HepG2 (cell line): ENCODE measurements around the gene ABTB2. TPM values are rescaled to one million over a fixed set of nuclear protein-coding genes. Genes with fewer than 3 reads are reported as not detected.

Experiments used
- ARNT2 ChIP-seq: sonication (generic); formaldehyde crosslinking; IDR thresholded peaks from 2 replicates; pipeline ENCODE4 v1.8.0; 2022; ENCODE audit warnings: mild to moderate bottlenecking, low read depth, missing genetic modification reagents, moderate library complexity
- CENPT ChIP-seq: sonication (generic); formaldehyde crosslinking; IDR thresholded peaks from 2 replicates; pipeline ENCODE4 v1.8.0; 2022; ENCODE audit warnings: low read depth, mild to moderate bottlenecking, moderate library complexity, missing genetic modification reagents
- EP300 ChIP-seq, 3 experiments: sonication (generic) in 1 of 3; formaldehyde crosslinking in 1 of 3; IDR thresholded peaks; 2 replicates each; pipeline versions ENCODE4 v1.5.1 to v1.6.1; 2011 to 2020; ENCODE audit warnings: low read depth in 2 of 3, low read length in 2 of 3, borderline replicate concordance in 1 of 3, improper control_type of control experiment in 1 of 3, mild to moderate bottlenecking in 1 of 3, missing genetic modification reagents in 1 of 3, moderate library complexity in 1 of 3
- GPN1 ChIP-seq: sonication (generic); formaldehyde crosslinking; IDR thresholded peaks from 2 replicates; pipeline ENCODE4 v1.5.1; 2020; ENCODE audit warnings: missing genetic modification reagents, borderline replicate concordance
- MED13 ChIP-seq: sonication (generic); formaldehyde crosslinking; IDR thresholded peaks from 2 replicates; pipeline ENCODE4 v1.5.0; 2020; ENCODE audit warnings: missing genetic modification reagents
- NFE2L1 ChIP-seq: sonication (generic); formaldehyde crosslinking; IDR thresholded peaks from 2 replicates; pipeline ENCODE4 v1.4.0; 2020; ENCODE audit warnings: missing genetic modification reagents, mild to moderate bottlenecking, borderline replicate concordance
- POLR2AphosphoS2 ChIP-seq: IDR thresholded peaks from 2 replicates; pipeline ENCODE4 v1.6.1; 2011; ENCODE audit warnings: low read depth, low read length, improper control_type of control experiment
- RXRA ChIP-seq: sonication (generic); formaldehyde crosslinking; IDR thresholded peaks from 2 replicates; pipeline ENCODE4 v1.5.1; 2020; ENCODE audit warnings: missing genetic modification reagents
- ZBTB3 ChIP-seq: sonication (generic); formaldehyde crosslinking; IDR thresholded peaks from 2 replicates; pipeline ENCODE4 v1.4.0; 2020; ENCODE audit warnings: low read depth, mild to moderate bottlenecking, moderate library complexity, missing genetic modification reagents, borderline replicate concordance
- ZBTB7A ChIP-seq: sonication (generic); formaldehyde crosslinking; IDR thresholded peaks from 2 replicates; pipeline ENCODE4 v1.8.0; 2022; ENCODE audit warnings: mild to moderate bottlenecking, missing genetic modification reagents
- ZNF318 ChIP-seq: sonication (generic); formaldehyde crosslinking; IDR thresholded peaks from 2 replicates; pipeline ENCODE4 v1.4.0; 2020; ENCODE audit warnings: mild to moderate bottlenecking, missing genetic modification reagents
- ZNF446 ChIP-seq: sonication (generic); formaldehyde crosslinking; IDR thresholded peaks from 2 replicates; pipeline ENCODE4 v1.5.0; 2020; ENCODE audit warnings: mild to moderate bottlenecking, missing genetic modification reagents
- ZNF563 ChIP-seq: sonication (generic); formaldehyde crosslinking; IDR thresholded peaks from 2 replicates; pipeline ENCODE4 v1.8.0; 2022; ENCODE audit warnings: mild to moderate bottlenecking, moderate library complexity, missing genetic modification reagents
- ZNF569 ChIP-seq: sonication (generic); formaldehyde crosslinking; IDR thresholded peaks from 2 replicates; pipeline ENCODE4 v1.5.0; 2020; ENCODE audit warnings: mild to moderate bottlenecking, missing genetic modification reagents, moderate library complexity, borderline replicate concordance
- ZNF749 ChIP-seq: sonication (generic); formaldehyde crosslinking; IDR thresholded peaks from 2 replicates; pipeline ENCODE4 v1.8.0; 2022; ENCODE audit warnings: mild to moderate bottlenecking, missing genetic modification reagents, moderate library complexity, borderline replicate concordance
- ZSCAN22 ChIP-seq: sonication (generic); formaldehyde crosslinking; IDR thresholded peaks from 2 replicates; pipeline ENCODE4 v1.4.0; 2020; ENCODE audit warnings: mild to moderate bottlenecking, missing genetic modification reagents
- polyA plus RNA-seq, 8 experiments: library from polyadenylated mRNA; depleted of rRNA in 3 of 8; stranded (reverse) in 7 of 8; unstranded in 1 of 8; fragments of >200 nt; fragmentation: Illumina TruSeq in 4 of 8; extraction: Trizol in 4 of 8; gene quantifications; 2 replicates each; pipeline versions ENCODE4 v1.2.1 to v1.2.3, GENCODE V29; 2011 to 2016; ENCODE audit warnings: low read depth in 4 of 8, missing spikeins in 1 of 8, mixed read lengths in 1 of 8; ENCODE audit not compliant: insufficient read depth in 1 of 8
- total RNA-seq, 5 experiments: library from RNA; depleted of rRNA; stranded (reverse); fragments of >200 nt; fragmentation: Illumina TruSeq; extraction: Trizol; gene quantifications; 2 replicates each; pipeline ENCODE4 v1.2.3, GENCODE V29; 2016; ENCODE audit warnings: low read depth in 1 of 5
- TF ChIP-seq, protein P1 (sequence below), 2 experiments: IDR thresholded peaks; 2 replicates each; pipeline ENCODE4 v1.6.1; 2011 to 2012; ENCODE audit warnings: low read length in 2 of 2, borderline replicate concordance in 1 of 2, low read depth in 1 of 2, mild to moderate bottlenecking in 1 of 2, moderate library complexity in 1 of 2

ABTB2 gene
- total and polyA plus RNA-seq, 2 of the 13 experiments (the other 11 are each of a cell fraction or from before 2014, with no cell fraction given) = 5.1 to 15.4 TPM

- no peak for TF ChIP-seq ZNF318 (CRISPR knock-in tag)
- TF ChIP-seq POLR2AphosphoS2 = no peak
- no peak for TF ChIP-seq ZBTB7A (CRISPR knock-in tag)
- TF ChIP-seq MED13 (CRISPR knock-in tag) = no peak
- no peak for TF ChIP-seq ZNF749 (CRISPR knock-in tag)
- no peak for TF ChIP-seq ZNF563
- peak; percentile 58; the same call in 1 of the 2 replicates for TF ChIP-seq RXRA (CRISPR knock-in tag)
- TF ChIP-seq ZNF569 (CRISPR knock-in tag) = no peak
- TF ChIP-seq EP300 (IDR thresholded peaks at IDR 0.05; ENCODE audit: low read depth in 2 of 2, low read length in 2 of 2) = peak in 1 of 2 experiments; percentile 75; a peak in 1 of 4 replicates
- TF ChIP-seq EP300 (CRISPR knock-in tag; IDR thresholded peaks at IDR 0.05; ENCODE audit: borderline replicate concordance) = peak; percentile 65; the same call in 1 of the 2 replicates
- no peak for TF ChIP-seq ARNT2 (CRISPR knock-in tag)
- TF ChIP-seq GPN1 = no peak
- TF ChIP-seq ZBTB3 (CRISPR knock-in tag) = no peak
- TF ChIP-seq ZNF446 (CRISPR knock-in tag) = no peak
- no peak for TF ChIP-seq CENPT (CRISPR knock-in tag)
- TF ChIP-seq, protein P1, sequence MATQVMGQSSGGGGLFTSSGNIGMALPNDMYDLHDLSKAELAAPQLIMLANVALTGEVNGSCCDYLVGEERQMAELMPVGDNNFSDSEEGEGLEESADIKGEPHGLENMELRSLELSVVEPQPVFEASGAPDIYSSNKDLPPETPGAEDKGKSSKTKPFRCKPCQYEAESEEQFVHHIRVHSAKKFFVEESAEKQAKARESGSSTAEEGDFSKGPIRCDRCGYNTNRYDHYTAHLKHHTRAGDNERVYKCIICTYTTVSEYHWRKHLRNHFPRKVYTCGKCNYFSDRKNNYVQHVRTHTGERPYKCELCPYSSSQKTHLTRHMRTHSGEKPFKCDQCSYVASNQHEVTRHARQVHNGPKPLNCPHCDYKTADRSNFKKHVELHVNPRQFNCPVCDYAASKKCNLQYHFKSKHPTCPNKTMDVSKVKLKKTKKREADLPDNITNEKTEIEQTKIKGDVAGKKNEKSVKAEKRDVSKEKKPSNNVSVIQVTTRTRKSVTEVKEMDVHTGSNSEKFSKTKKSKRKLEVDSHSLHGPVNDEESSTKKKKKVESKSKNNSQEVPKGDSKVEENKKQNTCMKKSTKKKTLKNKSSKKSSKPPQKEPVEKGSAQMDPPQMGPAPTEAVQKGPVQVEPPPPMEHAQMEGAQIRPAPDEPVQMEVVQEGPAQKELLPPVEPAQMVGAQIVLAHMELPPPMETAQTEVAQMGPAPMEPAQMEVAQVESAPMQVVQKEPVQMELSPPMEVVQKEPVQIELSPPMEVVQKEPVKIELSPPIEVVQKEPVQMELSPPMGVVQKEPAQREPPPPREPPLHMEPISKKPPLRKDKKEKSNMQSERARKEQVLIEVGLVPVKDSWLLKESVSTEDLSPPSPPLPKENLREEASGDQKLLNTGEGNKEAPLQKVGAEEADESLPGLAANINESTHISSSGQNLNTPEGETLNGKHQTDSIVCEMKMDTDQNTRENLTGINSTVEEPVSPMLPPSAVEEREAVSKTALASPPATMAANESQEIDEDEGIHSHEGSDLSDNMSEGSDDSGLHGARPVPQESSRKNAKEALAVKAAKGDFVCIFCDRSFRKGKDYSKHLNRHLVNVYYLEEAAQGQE (IDR thresholded peaks at IDR 0.05; ENCODE audit: borderline replicate concordance in 1 of 2, low read depth in 1 of 2, low read length in 2 of 2) = no peak
- TF ChIP-seq NFE2L1 = no peak
- no peak for TF ChIP-seq ZSCAN22
Measured at GRCh38 chr11:34363363-34364084, 5.7 kb upstream of the ABTB2 start (continued).
